HG02588 (cell line): ENCODE measurements around the gene FRMD4B.

Experiments used
- ATAC-seq: cut with Tn5 transposase; IDR thresholded peaks from one replicate; pipeline ENCODE4 v1.9.1; 2021; ENCODE audit warnings: mild to moderate bottlenecking, moderate library complexity; ENCODE audit not compliant: unreplicated experiment

FRMD4B gene

DNA sequence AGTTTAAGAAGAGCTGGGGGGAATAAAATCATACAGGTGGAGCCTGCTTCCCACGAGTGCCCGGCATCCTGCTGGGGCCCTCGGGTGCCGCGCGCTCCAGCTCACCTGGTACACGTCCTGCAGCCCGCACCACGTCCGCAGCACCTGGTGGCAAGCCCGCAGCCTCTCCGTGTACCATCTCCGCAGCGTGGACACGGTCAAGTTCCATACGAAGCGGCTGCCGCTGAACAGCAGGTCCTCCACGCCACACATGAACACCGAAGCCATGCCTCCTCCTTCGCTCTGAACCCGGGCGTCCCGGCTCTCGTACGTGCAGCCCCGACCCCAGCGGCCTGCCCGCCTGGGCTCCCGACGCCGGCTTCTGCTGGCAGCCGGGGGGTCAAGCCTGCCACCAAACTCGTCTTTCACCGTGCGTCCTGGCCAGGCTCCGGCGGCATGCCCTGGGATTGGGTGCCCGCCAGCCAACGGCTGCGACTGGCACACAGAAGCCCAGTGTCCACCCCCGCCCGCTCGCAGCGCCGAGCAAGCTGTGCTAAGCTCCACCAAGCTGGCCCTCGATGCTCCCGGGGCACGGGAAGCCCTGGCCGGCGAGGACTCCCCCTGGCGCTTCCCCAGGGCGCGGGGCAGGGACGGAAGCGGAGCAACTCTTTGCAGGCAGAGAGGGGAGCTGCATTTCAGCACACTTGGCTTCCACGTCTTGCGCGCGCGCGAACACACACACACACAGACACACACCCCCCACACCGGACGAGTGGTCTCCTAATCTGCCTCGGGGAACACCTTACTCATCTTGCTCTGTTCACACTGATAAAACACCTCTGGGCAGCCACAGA, at the start of gene FRMD4B:
TSS of gene FRMD4B (minus strand) at position 366 of the 833 bp plus-strand sequence. CDS start at position 267, 99 bp downstream.
- no peak for ATAC-seq

DNA sequence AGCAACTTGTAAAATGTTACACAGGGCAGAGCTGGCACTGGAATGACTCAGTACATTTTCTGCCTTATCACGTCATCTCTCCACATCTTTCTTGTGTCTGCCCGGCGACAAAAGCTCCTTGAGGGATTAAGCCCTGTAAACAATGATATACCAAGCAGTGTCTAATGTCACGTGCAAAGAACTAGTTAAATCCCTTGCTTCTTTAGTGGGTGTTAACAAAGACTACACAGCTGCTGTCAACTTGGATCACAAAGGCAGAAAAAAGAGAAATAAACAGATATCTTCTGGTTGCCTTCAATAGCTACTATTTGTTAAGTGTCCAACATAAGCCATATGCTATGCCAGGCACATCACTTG, 48.1 kb upstream of the FRMD4B start:
- no peak for ATAC-seq

- no peak for ATAC-seq
Measured at GRCh38 chr3:69433121-69433968, 47.5 kb upstream of the FRMD4B start.

- no peak for ATAC-seq
Measured at GRCh38 chr3:69428657-69429255, 42.9 kb upstream of the FRMD4B start.

DNA sequence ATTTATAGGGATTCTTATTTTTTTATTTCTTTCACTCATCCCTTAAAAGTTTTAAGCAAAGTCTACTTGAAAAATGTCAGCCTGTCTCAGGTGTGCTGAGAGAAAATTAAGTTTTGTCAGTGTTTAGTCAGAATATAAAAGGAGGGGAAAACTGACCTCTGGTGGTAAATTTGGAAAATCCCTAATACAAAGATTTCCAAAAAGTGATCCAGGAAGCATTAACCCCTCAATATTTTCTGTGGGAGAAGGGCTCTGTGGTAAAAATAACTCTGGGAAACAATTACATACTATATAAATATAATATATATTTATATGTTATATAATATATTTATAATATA, 41.0 kb upstream of the FRMD4B start:
- ATAC-seq = no peak

DNA sequence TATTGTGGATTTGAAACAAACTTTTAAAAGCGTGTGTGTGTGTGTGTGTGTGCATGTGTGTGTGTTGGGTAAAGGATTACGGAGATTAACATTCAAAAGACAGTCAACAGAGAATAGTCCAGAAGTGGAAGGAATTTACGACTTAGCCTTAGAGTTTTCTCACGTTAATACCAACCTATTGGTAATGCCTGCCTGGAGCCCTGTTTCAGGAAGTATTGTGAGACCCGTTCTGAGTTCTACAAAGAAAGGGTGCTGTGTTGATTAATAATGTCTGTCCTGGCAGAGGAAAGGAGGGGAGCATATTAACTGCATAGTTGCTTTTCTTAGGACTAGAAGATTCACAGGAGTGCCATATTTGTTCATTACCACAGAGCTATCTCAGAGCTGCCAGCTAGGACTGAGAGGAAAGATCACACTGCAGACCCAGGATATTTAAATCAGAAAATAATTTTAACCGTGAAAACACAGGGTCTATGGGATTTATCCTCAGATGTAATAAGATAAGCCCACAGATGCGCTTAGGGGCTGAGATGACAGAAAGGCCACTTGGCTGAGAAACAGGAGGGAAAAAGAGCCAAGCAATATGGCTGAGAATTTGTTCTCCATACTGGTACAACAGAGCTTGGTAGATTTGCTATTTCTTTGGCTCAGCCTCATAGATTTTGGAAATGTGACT, 40.5 kb upstream of the FRMD4B start:
- ATAC-seq = no peak

DNA sequence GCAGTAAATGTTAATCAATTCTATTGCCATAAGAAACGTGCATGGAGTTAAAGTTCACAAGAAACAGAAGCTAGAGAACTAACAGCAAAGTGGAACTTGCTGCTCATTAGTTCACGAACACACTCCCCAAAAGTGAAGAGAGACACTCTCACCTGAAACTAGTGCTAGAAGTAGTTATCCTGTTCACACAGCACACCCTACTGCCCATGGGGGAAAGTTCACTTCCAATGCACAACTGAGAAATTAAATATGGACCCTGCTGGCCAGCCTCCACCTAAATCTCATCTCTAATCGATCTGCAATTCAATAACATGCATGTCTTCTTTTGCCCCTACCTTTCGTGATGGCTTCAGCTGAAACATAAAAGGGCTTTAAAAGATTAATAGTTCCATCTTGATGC, 39.4 kb upstream of the FRMD4B start:
- peak; percentile 58 for ATAC-seq

- no peak for ATAC-seq
Measured at GRCh38 chr3:69423463-69424155, 37.7 kb upstream of the FRMD4B start.

GRCh38 chr3:69422751-69423150, 36.9 kb upstream of the FRMD4B start:
- ATAC-seq = no peak

GRCh38 chr3:69420781-69421520, 35.1 kb upstream of the FRMD4B start:
- no peak for ATAC-seq

DNA sequence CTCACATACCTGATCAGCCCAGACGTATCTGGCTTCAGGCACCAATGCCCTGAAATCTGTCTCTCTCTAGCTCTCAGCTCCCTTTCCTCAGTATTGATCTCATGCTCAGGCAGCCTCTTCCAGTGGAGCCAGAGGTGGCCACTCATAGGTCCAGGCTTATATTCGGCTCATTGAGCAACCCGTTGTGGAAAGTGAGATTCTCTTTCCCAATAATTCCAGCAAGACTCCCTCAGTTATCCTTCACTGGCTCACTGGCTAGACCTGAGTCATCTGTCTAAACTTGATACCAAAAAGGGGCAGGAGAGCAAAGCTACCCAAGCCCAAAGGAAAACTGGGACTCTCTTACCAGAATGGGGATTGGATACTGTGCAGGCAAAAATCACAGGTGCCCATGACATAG, 33.4 kb upstream of the FRMD4B start:
- ATAC-seq = no peak

GRCh38 chr3:69417541-69418078, 31.7 kb upstream of the FRMD4B start:
- ATAC-seq = no peak

- ATAC-seq = no peak
Measured at GRCh38 chr3:69413551-69414207, 27.8 kb upstream of the FRMD4B start.

DNA sequence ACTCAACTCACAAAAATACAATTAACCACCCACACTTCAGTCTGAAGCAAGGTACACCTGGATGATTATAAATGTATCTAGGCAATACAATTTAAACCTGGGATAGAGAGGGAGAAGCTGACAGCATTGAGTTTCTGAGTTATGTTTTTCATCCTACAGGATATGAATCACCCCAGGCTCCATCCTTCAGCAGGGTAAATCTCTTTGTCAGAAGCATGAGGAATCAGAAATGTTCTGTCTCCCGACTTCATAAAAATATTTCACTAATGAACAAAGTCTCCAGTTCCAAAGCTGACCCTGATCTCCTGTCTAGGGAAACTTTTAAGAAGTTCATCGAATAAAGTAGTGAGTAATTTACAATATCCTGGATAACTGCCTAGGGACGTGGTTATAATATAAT, 25.5 kb upstream of the FRMD4B start:
- no peak for ATAC-seq

GRCh38 chr3:69410301-69410700, 24.4 kb upstream of the FRMD4B start:
- peak; percentile 97 for ATAC-seq

GRCh38 chr3:69409831-69410230, 23.9 kb upstream of the FRMD4B start:
- ATAC-seq = no peak

DNA sequence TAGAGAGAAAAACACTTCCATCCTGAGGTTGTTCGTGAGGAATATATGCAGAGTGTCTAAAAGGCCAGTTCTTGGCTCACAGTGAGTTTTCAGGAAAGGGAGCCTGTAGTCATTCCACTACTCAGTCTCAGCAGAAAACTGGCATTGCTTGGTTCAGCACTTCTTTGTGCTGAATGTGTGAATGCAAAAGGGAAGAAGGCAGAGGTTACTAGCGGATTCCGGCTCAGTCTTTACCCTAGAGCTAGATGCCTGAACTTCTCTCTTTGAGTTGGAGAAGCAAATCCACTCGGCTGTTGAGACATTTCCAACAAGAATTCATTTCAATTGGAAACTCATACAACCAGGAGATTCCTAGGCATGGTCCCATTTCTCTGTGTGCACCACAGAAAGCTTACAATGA, 23.1 kb upstream of the FRMD4B start:
- no peak for ATAC-seq

DNA sequence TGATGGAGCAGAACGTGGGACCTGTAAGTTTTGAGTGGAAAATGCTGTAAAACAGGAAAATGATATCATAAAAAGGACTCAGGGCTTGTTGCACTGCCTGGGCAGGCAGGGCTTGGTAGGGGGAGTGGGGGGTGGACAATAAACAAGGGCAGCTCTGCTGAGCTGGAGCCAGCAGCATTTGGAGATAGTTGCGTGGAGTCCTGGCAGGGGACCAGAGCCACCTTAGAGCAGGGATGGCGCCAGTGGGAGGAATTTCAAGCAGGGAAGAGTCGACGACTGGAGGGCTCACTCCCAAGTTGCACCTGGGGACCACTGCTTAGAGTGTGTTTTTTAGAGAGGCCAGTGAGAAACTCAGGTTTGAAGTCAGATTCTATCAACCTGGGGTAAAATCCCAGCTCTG, 22.7 kb upstream of the FRMD4B start:
- ATAC-seq = no peak

- ATAC-seq = no peak
Measured at GRCh38 chr3:69407908-69408307, 22.0 kb upstream of the FRMD4B start.
